ENCODE measurements around the gene MRPS18A. TPM values are rescaled to one million over a fixed set of nuclear protein-coding genes. Genes with fewer than 3 reads are reported as not detected.
"Not testable (repeated sequence)": the region's sequence is repeated elsewhere in the genome, so short reads cannot be mapped to it uniquely, and the experiment has no call there.

The MRPS18A gene
- total RNA-seq, 1 experiment from 2014 or later = 57.6 TPM

DNA sequence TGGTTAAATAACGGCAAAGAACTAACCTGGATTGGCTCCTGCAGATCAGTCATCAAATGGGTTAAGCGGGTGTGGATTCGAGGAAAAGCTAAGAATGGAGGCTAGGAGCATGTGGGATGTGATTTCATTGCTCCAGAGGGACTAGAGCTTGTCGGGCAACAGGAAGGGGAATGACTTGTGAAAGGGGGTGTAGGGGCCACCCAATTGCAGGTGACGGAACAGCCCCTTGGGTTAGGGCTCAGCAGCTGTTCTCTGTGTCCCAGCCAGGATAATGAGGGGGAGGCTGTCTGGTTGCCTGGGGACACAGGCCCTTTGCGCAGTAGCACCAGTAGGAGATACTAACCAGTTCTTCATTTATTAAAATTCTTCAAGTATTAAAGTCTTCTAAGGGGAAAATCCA lies 25.0 kb upstream of the MRPS18A start:
- DNase-seq (ENCODE audit: low read depth in 1 of 2, low spot score in 2 of 2) = no peak
- Histone ChIP-seq H3K36me3 (no peaks in the 10 kb centered on the region), H3K27me3 (replicated peaks) (0 out of 2 replicates have a peak, but pooled peaks cover 7% of the 10 kb centered on the region), H3K4me3 (no peak overlapping the region), H3K4me1 (replicated peaks) (peaks cover 19% of the 10 kb centered on the region), H3K9me3 (replicated peaks) (no peaks in the 10 kb centered on the region), H3K27ac (no peak overlapping the region)

DNA sequence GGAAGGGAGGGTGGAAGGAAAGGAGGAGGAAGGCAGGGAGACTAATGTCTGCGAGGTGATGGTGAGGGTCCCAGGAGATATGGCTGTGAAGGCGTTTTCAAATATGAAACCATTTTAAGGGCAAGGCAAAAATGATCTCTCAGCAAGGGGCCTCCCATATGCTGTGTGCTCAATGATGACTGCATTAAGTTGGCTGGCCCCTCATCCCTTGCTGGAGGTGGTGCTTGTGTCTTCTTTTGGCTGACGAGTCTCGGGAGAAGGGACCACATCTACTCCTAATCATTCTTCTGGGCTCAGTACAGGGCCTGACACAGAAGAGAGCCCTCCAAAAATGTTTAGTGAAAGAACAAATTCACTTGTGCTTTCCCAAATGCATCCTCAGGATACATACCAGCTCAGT lies 23.0 kb upstream of the MRPS18A start:
- DNase-seq (ENCODE audit: low read depth in 1 of 2, low spot score in 2 of 2) = no peak
- Histone ChIP-seq H3K9me3 (replicated peaks) (no peaks in the 10 kb centered on the region), H3K4me1 (replicated peaks) (peaks cover 40% of the 10 kb centered on the region), H3K27ac (no peak overlapping the region), H3K27me3 (replicated peaks) (0 out of 2 replicates have a peak, but pooled peaks cover 7% of the 10 kb centered on the region), H3K36me3 (no peaks in the 10 kb centered on the region), H3K4me3 (no peak overlapping the region)

DNA sequence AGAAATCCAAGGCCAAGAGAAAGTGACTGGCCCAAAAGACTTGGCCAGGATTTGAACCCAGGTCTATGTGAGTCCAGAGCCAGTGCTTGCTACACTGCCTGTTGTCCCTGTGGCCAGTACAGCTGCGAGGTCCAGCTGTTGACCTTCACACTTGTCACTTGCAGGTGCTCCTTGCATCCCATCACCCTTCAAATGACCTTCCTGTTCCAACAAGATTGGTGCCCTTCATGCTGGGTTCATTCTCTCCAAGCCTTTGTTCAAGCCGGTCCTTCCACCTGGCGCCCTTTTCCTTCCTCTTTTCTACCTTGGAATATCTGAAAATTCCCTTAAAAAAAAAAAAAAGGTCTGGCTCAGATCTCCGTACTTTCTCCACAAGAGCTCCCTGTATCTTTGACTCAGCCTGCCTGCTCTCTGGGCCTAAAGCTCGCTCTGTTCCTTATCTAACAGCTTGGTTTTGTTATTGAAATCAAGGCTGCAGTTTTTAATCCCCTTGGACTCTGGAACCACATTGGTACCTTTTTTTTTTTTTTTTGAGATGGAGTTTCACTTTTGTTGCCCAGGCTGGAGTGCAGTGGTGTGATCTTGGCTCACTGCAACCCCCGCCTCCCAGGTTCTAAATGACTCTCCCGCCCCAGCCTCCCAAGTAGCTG lies 22.2 kb upstream of the MRPS18A start:
- H3K36me3 ChIP-seq = no peaks in the 10 kb centered on the region
- peaks cover 46% of the 10 kb centered on the region for H3K4me1 ChIP-seq (replicated peaks)
- no peaks in the 10 kb centered on the region for H3K9me3 ChIP-seq (replicated peaks)
- H3K4me3 ChIP-seq = no peak overlapping the region
- 0 out of 2 replicates have a peak, but pooled peaks cover 3% of the 10 kb centered on the region for H3K27me3 ChIP-seq (replicated peaks)
- no peak overlapping the region for H3K27ac ChIP-seq
- no peak for DNase-seq (ENCODE audit: low read depth in 1 of 2, low spot score in 2 of 2)

DNA sequence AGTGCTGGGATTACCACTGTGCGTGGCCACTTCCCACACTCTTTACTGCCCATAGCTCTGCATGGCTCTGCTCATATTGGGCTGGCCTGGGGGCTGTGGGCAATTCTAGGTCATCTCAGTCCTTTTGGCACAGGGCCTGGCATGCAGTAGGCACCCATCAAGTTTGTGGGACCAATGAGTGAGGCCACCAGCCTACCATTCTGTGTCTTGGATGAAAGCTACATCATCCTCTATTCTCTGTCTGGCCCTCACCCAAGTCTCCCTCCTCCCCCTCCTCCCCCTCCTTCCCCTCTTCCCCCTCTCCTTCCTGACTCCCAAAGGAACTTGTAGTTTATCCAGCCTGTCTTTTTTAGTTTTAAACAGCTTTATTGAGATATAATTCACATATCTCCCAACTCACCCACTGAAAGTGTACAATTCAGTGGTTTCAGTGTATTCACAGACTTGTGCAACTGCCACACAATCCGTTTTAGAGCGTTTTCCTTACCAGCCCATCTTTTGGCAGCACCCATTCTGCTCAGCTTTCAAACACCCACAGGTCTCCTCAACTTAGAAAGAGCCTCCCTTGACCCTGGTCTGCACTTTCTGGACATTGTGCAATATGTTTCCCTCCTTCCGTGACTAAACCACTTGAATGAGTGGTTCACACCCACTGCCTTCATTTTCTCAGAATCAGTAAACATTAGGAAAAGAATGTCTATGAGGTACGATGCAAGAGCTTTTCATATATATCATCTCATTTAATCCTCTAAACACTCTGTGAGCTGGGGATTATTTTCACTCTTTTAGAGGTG lies 21.5 kb upstream of the MRPS18A start:
- Histone ChIP-seq H3K27ac (no peak overlapping the region), H3K4me3 (no peak overlapping the region), H3K9me3 (replicated peaks) (no peaks in the 10 kb centered on the region), H3K4me1 (replicated peaks) (peaks cover 51% of the 10 kb centered on the region), H3K27me3 (replicated peaks) (no peaks in the 10 kb centered on the region), H3K36me3 (no peaks in the 10 kb centered on the region)
- no peak for DNase-seq (ENCODE audit: low read depth in 1 of 2, low spot score in 2 of 2)

DNA sequence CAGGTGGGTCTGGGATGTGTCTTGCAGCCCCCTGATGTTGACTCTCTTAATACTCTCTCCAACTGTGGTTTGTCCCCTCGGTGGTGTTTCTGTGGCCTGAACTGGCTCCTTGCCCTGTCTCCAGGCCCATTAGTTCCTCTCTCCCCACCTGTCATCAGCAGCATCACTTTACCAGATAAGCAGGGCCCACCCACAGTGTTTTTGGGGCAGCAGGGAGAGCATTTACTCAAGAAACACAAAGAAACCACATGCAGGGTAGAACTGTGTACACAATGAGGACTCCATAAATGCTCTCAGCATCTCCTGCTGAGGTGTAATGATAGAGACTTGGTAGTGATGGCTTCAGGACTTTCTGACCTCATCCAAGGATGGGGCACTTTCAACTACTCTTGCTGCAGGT lies 20.2 kb upstream of the MRPS18A start:
- peak; percentile 68 to 72 for DNase-seq (ENCODE audit: low read depth in 1 of 2, low spot score in 2 of 2)
- Histone ChIP-seq H3K27me3 (replicated peaks) (no peaks in the 10 kb centered on the region), H3K4me1 (replicated peaks) (peaks cover 59% of the 10 kb centered on the region), H3K4me3 (no peak overlapping the region), H3K36me3 (no peaks in the 10 kb centered on the region), H3K27ac (no peak overlapping the region), H3K9me3 (replicated peaks) (no peaks in the 10 kb centered on the region)

DNA sequence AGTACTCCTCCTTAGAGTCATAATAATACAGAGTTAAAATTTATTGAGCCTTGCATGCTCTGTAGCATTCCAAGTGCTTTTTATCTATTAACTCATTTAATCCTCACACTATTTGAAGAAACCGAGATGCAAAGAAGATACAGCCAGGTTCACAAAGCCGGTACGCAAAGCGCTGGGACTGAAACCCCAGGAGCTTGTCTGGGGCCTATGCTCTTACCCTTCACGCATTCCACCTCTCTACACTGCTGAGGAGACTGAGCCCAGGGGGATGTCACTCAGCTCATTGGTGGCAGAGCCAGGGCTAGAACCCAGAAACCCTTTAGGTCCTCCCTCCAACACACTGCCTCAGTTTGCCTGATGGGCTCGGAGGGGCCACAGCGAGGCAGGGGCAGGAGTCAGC lies 19.7 kb upstream of the MRPS18A start:
- no peak for DNase-seq (ENCODE audit: low read depth in 1 of 2, low spot score in 2 of 2)
- no peaks in the 10 kb centered on the region for H3K27me3 ChIP-seq (replicated peaks)
- no peak overlapping the region for H3K4me3 ChIP-seq
- no peak overlapping the region for H3K27ac ChIP-seq
- H3K9me3 ChIP-seq (replicated peaks) = no peaks in the 10 kb centered on the region
- H3K36me3 ChIP-seq = no peaks in the 10 kb centered on the region
- peaks cover 64% of the 10 kb centered on the region for H3K4me1 ChIP-seq (replicated peaks)

DNA sequence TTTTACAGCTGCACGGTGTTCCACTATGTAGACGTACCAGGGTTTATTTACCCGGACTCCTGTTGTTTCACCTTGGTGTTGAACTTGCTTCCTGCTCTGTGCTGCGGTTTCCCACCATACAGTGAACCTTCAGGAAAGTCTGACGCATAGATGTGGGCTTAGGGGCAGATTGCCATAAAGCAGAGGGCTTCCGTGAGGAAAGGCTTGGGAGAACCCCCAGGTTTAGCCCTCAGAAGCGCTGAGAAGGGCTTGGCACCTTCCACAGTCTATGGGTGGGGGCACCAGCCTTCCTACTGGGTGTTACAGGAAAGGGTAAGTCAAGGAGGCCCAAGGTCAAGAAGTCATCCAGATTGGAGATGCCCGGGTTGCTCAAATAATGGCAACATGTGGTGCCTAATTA lies 19.2 kb upstream of the MRPS18A start:
- Histone ChIP-seq H3K4me3 (no peak overlapping the region), H3K27me3 (replicated peaks) (no peaks in the 10 kb centered on the region), H3K27ac (no peak overlapping the region), H3K9me3 (replicated peaks) (no peaks in the 10 kb centered on the region), H3K36me3 (no peaks in the 10 kb centered on the region), H3K4me1 (replicated peaks) (peaks cover 68% of the 10 kb centered on the region)
- no peak for DNase-seq (ENCODE audit: low read depth in 1 of 2, low spot score in 2 of 2)

DNA sequence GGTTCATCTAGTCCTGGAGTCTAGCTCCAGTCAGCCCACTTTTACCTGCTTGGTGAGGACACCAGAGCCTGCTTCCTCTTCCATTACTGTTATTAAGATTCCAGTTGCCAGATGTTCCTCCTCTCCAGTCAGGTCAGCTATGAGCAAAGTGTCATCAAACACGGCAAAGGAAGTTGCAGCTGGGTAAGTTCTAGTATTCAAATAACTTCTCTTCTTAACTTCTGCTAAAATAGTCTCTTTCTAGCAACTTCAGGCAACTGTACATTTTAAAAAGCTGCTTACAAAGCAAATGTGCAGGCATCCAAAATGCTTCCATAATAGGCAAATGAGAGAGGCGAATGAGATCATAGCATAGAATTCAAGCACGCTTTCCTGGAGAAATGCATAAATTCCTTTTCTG lies 18.4 kb upstream of the MRPS18A start:
- no peak for DNase-seq (ENCODE audit: low read depth in 1 of 2, low spot score in 2 of 2)

DNA sequence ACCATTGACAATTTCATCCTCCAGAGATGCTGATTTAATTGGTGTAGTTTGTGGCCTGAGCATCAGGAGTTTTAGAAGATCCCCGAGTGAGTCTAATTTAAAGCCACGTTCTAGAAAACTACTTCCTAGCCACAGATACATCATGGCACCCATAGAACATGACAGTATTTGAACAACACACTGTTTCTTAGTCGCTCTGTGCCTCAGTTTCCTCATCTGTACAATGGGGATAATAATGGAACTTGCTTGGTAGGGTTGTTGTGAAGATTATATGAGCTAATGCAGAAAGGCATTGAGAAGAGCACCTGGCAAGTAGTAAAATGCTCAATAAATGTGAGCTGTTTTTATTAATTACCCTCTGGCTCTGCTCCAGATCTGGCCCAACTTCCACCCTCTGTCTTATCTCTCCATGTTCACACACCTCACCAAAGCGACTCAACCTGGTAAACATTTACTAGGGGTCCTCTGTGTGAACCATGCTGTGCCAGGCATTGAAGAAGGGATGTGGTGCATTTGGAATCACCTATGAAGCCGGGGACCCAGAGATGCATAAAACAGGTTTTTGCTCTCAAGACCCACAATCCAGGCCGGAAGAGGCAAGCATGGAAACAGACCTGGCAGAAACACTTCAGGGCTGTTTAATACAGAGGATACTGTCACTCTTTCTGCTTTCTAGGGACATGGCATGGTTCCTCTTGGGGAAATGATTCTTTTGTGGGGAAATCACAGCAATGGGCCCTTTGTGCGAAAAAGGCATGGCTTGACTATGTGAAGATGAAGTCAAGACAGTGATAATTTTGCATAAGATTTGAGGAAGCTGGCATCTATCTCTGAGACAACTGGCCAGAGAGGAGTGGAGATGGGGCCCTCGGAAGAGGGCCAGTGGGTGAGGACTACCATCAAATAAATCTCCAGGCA lies 16.2 kb upstream of the MRPS18A start:
- peaks cover 78% of the 10 kb centered on the region for H3K4me1 ChIP-seq (replicated peaks)
- H3K9me3 ChIP-seq (replicated peaks) = no peaks in the 10 kb centered on the region
- H3K27ac ChIP-seq = no peak overlapping the region
- DNase-seq (ENCODE audit: low read depth in 1 of 2, low spot score in 2 of 2) = no peak
- no peaks in the 10 kb centered on the region for H3K36me3 ChIP-seq
- no peaks in the 10 kb centered on the region for H3K27me3 ChIP-seq (replicated peaks)
- H3K4me3 ChIP-seq = no peak overlapping the region

More for the DNA sequence above, 18.4 kb upstream of the MRPS18A start:
- Histone ChIP-seq H3K36me3 (no peaks in the 10 kb centered on the region), H3K27ac (no peak overlapping the region), H3K4me1 (replicated peaks) (peaks cover 68% of the 10 kb centered on the region), H3K27me3 (replicated peaks) (no peaks in the 10 kb centered on the region), H3K4me3 (no peak overlapping the region), H3K9me3 (replicated peaks) (no peaks in the 10 kb centered on the region)

DNA sequence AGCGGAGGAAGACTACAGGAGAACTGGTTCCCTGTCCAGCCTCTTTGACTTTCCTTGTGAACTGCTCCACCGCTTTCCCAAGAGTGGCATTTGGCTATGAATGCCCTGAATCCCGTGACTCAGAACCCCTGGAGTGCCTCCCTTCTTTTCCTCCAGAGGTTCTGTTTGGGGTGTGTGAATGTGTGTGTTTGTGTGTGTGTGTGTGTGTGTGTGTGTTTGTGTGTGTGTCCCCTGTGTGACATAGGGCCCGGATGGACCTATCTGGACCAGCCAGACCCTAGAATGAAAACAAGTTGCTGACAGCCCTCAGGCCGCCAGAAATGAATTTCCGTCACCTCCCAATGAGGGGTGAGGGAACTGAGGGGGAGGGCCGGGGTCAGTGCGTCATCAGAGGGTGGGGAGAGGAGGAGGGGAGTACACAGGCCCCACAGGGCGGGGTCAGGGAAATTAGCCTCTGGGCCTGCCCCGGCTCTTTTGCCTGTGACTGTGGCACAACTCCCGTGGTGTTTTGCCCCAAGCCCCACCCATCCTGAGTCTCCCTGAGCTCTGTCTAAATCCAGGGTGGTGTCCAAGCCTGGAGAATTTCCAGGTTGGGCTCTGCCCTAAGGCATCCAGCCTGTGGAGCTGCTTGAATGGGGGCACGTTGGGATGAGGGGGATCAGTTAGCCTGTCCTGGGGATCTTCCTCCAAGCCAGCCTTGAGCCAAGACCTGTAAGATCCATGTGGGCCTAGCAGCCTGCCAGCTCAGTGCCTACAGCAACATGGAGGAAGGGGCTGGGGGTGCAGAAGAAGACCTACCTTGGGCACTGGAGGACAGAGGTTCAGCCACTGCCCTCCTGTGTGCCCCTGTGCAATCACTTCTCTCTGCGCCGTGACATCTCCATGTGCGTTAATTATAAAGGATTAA lies 15.2 kb upstream of the MRPS18A start:
- no peaks in the 10 kb centered on the region for H3K9me3 ChIP-seq (replicated peaks)
- H3K4me3 ChIP-seq = no peak overlapping the region
- H3K36me3 ChIP-seq = no peaks in the 10 kb centered on the region
- no peaks in the 10 kb centered on the region for H3K27me3 ChIP-seq (replicated peaks)
- DNase-seq (ENCODE audit: low read depth in 1 of 2, low spot score in 2 of 2) = peak; percentile 86 to 95
- peaks cover 71% of the 10 kb centered on the region for H3K4me1 ChIP-seq (replicated peaks)
- H3K27ac ChIP-seq = no peak overlapping the region

DNA sequence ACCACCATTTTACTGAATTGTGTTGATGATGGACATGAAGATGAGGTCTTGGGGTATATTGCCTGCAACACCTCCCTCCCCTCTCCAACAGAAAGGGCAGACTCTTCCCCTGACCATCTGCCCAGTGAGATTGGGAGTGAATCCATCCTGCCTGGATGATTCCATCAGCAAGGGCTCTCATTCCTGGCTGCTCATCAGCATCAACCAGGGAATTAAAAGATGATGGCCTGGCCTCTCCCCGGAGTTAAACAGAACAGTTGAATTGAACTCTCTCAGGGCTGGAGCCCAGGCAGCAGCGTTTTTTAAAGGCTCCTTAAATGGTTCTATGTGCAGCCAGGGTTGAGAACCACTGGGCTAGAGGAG lies 14.6 kb upstream of the MRPS18A start:
- Histone ChIP-seq H3K4me3 (no peak overlapping the region), H3K27me3 (replicated peaks) (no peaks in the 10 kb centered on the region), H3K9me3 (replicated peaks) (no peaks in the 10 kb centered on the region), H3K36me3 (no peaks in the 10 kb centered on the region), H3K27ac (no peak overlapping the region), H3K4me1 (replicated peaks) (peaks cover 65% of the 10 kb centered on the region)
- no peak for DNase-seq (ENCODE audit: low read depth in 1 of 2, low spot score in 2 of 2)

DNA sequence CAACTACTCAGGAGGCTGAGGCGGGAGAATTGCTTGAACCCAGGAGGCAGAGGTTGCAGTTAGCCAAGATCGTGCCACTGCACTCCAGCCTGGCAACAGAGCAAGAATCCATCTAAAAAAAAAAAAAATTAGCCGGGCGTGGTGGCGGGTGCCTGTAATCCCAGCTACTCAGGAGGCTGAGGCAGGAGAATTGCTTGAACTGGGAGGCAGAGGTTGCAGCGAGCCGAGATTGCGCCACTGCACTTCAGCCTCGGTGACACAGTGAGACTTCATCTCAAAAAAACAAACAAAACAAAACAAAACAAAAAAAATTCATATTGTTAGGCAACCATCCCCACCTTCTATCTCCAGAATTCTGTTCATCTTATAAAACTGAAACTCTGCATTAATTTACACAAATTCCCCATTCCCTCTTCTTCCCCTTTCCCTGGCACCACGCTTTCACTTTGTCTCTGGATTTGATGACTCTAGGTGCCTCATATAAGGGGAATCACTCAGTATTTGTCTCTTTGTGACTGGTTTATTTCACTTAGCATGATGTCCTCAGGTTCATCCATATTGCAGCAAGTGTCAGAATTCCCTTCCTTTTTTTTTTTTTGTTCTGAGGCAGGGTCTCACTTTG lies 13.5 kb upstream of the MRPS18A start:
- H3K27me3 ChIP-seq (replicated peaks); H3K36me3 ChIP-seq; H3K27ac ChIP-seq; H3K9me3 ChIP-seq (replicated peaks); DNase-seq (ENCODE audit: low read depth in 1 of 2, low spot score in 2 of 2); H3K4me3 ChIP-seq: not testable (repeated sequence)
- peaks cover 55% of the 10 kb centered on the region for H3K4me1 ChIP-seq (replicated peaks)

Data from SJSA1 (cell line).